Kidney (tissue), 14 donors: ENCODE results near the gene ZFPL1. TPM values are rescaled to one million over a fixed set of nuclear protein-coding genes. Genes with fewer than 3 reads are reported as not detected.

ENCODE experiments used
- DNase-seq, 5 donors: peaks; one replicate each; pipeline ENCODE4 v3.0.0-alpha.2; 2013 to 2020
- FAIRE-seq: peaks from 2 replicates; lab custom pipeline; 2012; peaks lifted over from hg19 to GRCh38; lab: Jason Lieb, UNC
- H3K27ac ChIP-seq, 2 donors: one replicate each; pipeline ENCODE4 v1.7.0; 2013; ENCODE audit warnings: low read depth in 2 of 2, low read length in 2 of 2, inconsistent platforms in 1 of 2
- H3K27me3 ChIP-seq: one replicate; pipeline ENCODE4 v1.7.1; 2013; ENCODE audit warnings: low read length, inconsistent platforms; ENCODE audit not compliant: control insufficient read depth, insufficient read depth
- H3K36me3 ChIP-seq, 3 donors: one replicate each; pipeline versions ENCODE4 v1.7.0 to v1.7.1; 2013; ENCODE audit warnings: low read length in 3 of 3, control low read depth in 1 of 3, inconsistent platforms in 1 of 3; ENCODE audit not compliant: insufficient read depth in 3 of 3, control insufficient read depth in 2 of 3
- H3K4me1 ChIP-seq, 3 donors: one replicate each; pipeline versions ENCODE4 v1.7.0 to v1.7.1; 2013; ENCODE audit warnings: low read length in 3 of 3, inconsistent platforms in 1 of 3, low read depth in 1 of 3; ENCODE audit not compliant: control insufficient read depth in 2 of 3, insufficient read depth in 2 of 3
- H3K4me3 ChIP-seq, 3 donors: one replicate each; pipeline versions ENCODE4 v1.7.0 to v1.8.1; 2013; ENCODE audit warnings: low read length in 3 of 3, control low read depth in 1 of 3, inconsistent platforms in 1 of 3
- H3K9ac ChIP-seq, 3 donors: one replicate each; pipeline versions ENCODE4 v1.7.0 to v1.7.1; 2013; ENCODE audit warnings: low read length in 3 of 3, control low read depth in 1 of 3, inconsistent platforms in 1 of 3
- H3K9me3 ChIP-seq, 3 donors: one replicate each; pipeline versions ENCODE4 v1.7.0 to v1.7.1; 2013; ENCODE audit warnings: low read length in 3 of 3, control low read depth in 1 of 3, inconsistent platforms in 1 of 3; ENCODE audit not compliant: control insufficient read depth in 2 of 3, insufficient read depth in 1 of 3
- CTCF ChIP-seq: IDR thresholded peaks from 3 replicates; pipeline ENCODE4 v1.5.1; 2012; ENCODE audit warnings: mild to moderate bottlenecking, moderate library complexity, borderline replicate concordance; ENCODE audit not compliant: insufficient read depth; ENCODE audit errors: extremely low read depth
- intact Hi-C: fragments of 100-400 bp; cut with DNase I; formaldehyde crosslinking; loops from one replicate; pipeline ENCODE4 v1.11.1; 2022
- polyA plus RNA-seq: library from polyadenylated mRNA; stranded (reverse); fragments of 350-450 nt; fragmentation: Illumina TruSeq; extraction: RNeasy Lipid Tissue Mini Kit (QIAGEN cat#74804); gene quantifications from one replicate; pipeline ENCODE4 v1.2.3, GENCODE V29; 2014; ENCODE audit warnings: low read depth, low replicate concordance; ENCODE audit not compliant: insufficient read depth
- total RNA-seq: library from RNA; stranded (reverse); fragmentation: NEBNext Ultra II Directional; extraction: Animal tissue kit (Norgen Biotek cat#: 25700); gene quantifications from one replicate; pipeline ENCODE4 v1.2.1, GENCODE V29; 2021
- donor health status: control.
- donor health status: control.
- donor health status: control.
- donor health status: control.
- donor health status: control.
- donor health status: DM: yes; HTN: yes; CAD: no.
- donor health status: Normal renal cell carcinoma (clear cell type).

The ZFPL1 gene
- total and polyA plus RNA-seq, 2 donors from 2014 or later, result 31.4 to 43.1 TPM

GRCh38 chr11:65067446-65067845, 16.6 kb upstream of the ZFPL1 start:
- no peak for TF ChIP-seq CTCF
- Histone ChIP-seq H3K4me3 (no peak overlapping the region), H3K9me3 (no peaks in the 10 kb centered on the region), H3K27me3 (no peaks in the 10 kb centered on the region), H3K9ac (no peak overlapping the region), H3K36me3 (no peaks in the 10 kb centered on the region), H3K27ac (no peak overlapping the region), H3K4me1 (no peaks in the 10 kb centered on the region)
- DNase-seq (no peak), FAIRE-seq (no peak)
- intact Hi-C loops, result no loop called here

- no peak for TF ChIP-seq CTCF
- no peak for FAIRE-seq
- intact Hi-C loops, result no loop called here
Observed at GRCh38 chr11:65069217-65069616, 14.8 kb upstream of the ZFPL1 start.

GRCh38 chr11:65071907-65072630, 12.0 kb upstream of the ZFPL1 start:
- Histone ChIP-seq H3K36me3 (no peaks in the 10 kb centered on the region), H3K9ac (no peak overlapping the region), H3K27me3 (no peaks in the 10 kb centered on the region), H3K4me3 (no peak overlapping the region), H3K27ac (no peak overlapping the region), H3K4me1 (no peaks in the 10 kb centered on the region), H3K9me3 (no peaks in the 10 kb centered on the region)
- FAIRE-seq (no peak), DNase-seq (no peak)
- TF ChIP-seq CTCF, result no peak
- intact Hi-C loops, result no loop called here

More at GRCh38 chr11:65069217-65069616, 14.8 kb upstream of the ZFPL1 start:
- Histone ChIP-seq H3K9me3 (no peaks in the 10 kb centered on the region), H3K27me3 (no peaks in the 10 kb centered on the region), H3K27ac (no peak overlapping the region), H3K36me3 (no peaks in the 10 kb centered on the region), H3K4me1 (no peaks in the 10 kb centered on the region), H3K9ac (no peak overlapping the region), H3K4me3 (no peak overlapping the region)
- DNase-seq, result no peak

GRCh38 chr11:65072631-65072966, 11.4 kb upstream of the ZFPL1 start:
- Histone ChIP-seq H3K27me3 (no peaks in the 10 kb centered on the region), H3K27ac (no peak overlapping the region), H3K9ac (no peak overlapping the region), H3K4me1 (no peaks in the 10 kb centered on the region), H3K36me3 (no peaks in the 10 kb centered on the region), H3K9me3 (no peaks in the 10 kb centered on the region), H3K4me3 (no peak overlapping the region)
- FAIRE-seq (no peak), DNase-seq (no peak)
- intact Hi-C loops, result no loop called here
- TF ChIP-seq CTCF, result no peak
